ENCODE data around the gene PDE6A.

- TF ChIP-seq, protein P1, sequence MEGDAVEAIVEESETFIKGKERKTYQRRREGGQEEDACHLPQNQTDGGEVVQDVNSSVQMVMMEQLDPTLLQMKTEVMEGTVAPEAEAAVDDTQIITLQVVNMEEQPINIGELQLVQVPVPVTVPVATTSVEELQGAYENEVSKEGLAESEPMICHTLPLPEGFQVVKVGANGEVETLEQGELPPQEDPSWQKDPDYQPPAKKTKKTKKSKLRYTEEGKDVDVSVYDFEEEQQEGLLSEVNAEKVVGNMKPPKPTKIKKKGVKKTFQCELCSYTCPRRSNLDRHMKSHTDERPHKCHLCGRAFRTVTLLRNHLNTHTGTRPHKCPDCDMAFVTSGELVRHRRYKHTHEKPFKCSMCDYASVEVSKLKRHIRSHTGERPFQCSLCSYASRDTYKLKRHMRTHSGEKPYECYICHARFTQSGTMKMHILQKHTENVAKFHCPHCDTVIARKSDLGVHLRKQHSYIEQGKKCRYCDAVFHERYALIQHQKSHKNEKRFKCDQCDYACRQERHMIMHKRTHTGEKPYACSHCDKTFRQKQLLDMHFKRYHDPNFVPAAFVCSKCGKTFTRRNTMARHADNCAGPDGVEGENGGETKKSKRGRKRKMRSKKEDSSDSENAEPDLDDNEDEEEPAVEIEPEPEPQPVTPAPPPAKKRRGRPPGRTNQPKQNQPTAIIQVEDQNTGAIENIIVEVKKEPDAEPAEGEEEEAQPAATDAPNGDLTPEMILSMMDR (IDR thresholded peaks at IDR 0.05), result no peak
- no peak for TF ChIP-seq POLR2A (IDR thresholded peaks at IDR 0.05)
Measured at GRCh38 chr5:149907828-149908227, 36.8 kb downstream of the PDE6A start.

Data from adrenal gland (tissue), 5 donors.